Uterus (tissue), 2 donors: ENCODE data around the gene ZFAND3.

Source experiments
- POLR2A ChIP-seq, 2 donors: fragments of 450-650 bp; IDR thresholded peaks; one replicate each; pipeline ENCODE4 v1.6.1; 2016; ENCODE audit warnings: antibody characterized with exemption in 2 of 2, mild to moderate bottlenecking in 1 of 2, moderate library complexity in 1 of 2
- TF ChIP-seq, protein P1 (sequence below), 4 experiments: fragments of 200-600 bp in 2 of 4; fragments of 450-650 bp in 2 of 4; sonication (generic) in 2 of 4; IDR thresholded peaks; one replicate each; pipeline ENCODE4 v1.5.1; 2016 to 2019; ENCODE audit warnings: antibody characterized with exemption in 4 of 4, mild to moderate bottlenecking in 2 of 4, moderate library complexity in 1 of 4

GRCh38 chr6:37943436-37944058, 124.0 kb downstream of the ZFAND3 start:
- TF ChIP-seq POLR2A (IDR thresholded peaks at IDR 0.05) = no peak
- TF ChIP-seq, protein P1, sequence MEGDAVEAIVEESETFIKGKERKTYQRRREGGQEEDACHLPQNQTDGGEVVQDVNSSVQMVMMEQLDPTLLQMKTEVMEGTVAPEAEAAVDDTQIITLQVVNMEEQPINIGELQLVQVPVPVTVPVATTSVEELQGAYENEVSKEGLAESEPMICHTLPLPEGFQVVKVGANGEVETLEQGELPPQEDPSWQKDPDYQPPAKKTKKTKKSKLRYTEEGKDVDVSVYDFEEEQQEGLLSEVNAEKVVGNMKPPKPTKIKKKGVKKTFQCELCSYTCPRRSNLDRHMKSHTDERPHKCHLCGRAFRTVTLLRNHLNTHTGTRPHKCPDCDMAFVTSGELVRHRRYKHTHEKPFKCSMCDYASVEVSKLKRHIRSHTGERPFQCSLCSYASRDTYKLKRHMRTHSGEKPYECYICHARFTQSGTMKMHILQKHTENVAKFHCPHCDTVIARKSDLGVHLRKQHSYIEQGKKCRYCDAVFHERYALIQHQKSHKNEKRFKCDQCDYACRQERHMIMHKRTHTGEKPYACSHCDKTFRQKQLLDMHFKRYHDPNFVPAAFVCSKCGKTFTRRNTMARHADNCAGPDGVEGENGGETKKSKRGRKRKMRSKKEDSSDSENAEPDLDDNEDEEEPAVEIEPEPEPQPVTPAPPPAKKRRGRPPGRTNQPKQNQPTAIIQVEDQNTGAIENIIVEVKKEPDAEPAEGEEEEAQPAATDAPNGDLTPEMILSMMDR (IDR thresholded peaks at IDR 0.05) = no peak
